Gastrocnemius medialis (tissue), 4 donors: ENCODE data around the gene CCDC92B. TPM values are rescaled to one million over a fixed set of nuclear protein-coding genes. Genes with fewer than 3 reads are reported as not detected.

Experiments used
- ATAC-seq, 2 donors: fragments of 150-250 bp; one replicate each; pipeline ENCODE4 v1.9.1; 2016
- DNase-seq, 2 donors: peaks; one replicate each; pipeline ENCODE4 v3.0.0-alpha.2; 2019
- H3K27ac ChIP-seq, 4 donors: fragments of 200-600 bp; sonication (generic); 1 replicate in 1 of 4; 2 replicates in 3 of 4; pipeline ENCODE4 v1.5.1; 2016 to 2018; ENCODE audit warnings: mild to moderate bottlenecking in 2 of 4, moderate library complexity in 1 of 4
- H3K27me3 ChIP-seq, 3 donors: fragments of 200-600 bp; sonication (generic) in 2 of 3; 1 replicate in 1 of 3; 2 replicates in 2 of 3; pipeline versions ENCODE4 v1.5.1 to v1.6.0; 2016 to 2019; ENCODE audit warnings: mild to moderate bottlenecking in 1 of 3, moderate library complexity in 1 of 3
- H3K36me3 ChIP-seq, 2 donors: fragments of 200-600 bp; sonication (generic) in 1 of 2; one replicate each; pipeline ENCODE4 v1.5.1; 2017 to 2018
- H3K4me1 ChIP-seq, 2 donors: fragments of 200-600 bp; sonication (generic) in 1 of 2; one replicate each; pipeline ENCODE4 v1.5.1; 2016 to 2017; ENCODE audit warnings: mild to moderate bottlenecking in 2 of 2
- H3K4me3 ChIP-seq, 4 donors: fragments of 200-600 bp; sonication (generic) in 3 of 4; 1 replicate in 1 of 4; 2 replicates in 3 of 4; pipeline ENCODE4 v1.5.1; 2016 to 2019; ENCODE audit warnings: mild to moderate bottlenecking in 2 of 4
- H3K9me3 ChIP-seq, 3 donors: fragments of 200-600 bp; sonication (generic) in 2 of 3; 1 replicate in 1 of 3; 2 replicates in 2 of 3; pipeline ENCODE4 v1.5.1; 2016 to 2019
- CTCF ChIP-seq, 5 experiments: fragments of 450-650 bp in 3 of 5; fragments of 200-600 bp in 2 of 5; sonication (generic) in 2 of 5; IDR thresholded peaks in 4 of 5; conservative IDR thresholded peaks in 1 of 5; 1 replicate in 4 of 5; 2 replicates in 1 of 5; pipeline ENCODE4 v1.5.1; 2016 to 2019; ENCODE audit warnings: antibody characterized with exemption in 5 of 5, mild to moderate bottlenecking in 3 of 5, moderate library complexity in 3 of 5
- POLR2A ChIP-seq, 2 donors: fragments of 450-650 bp; IDR thresholded peaks; one replicate each; pipeline ENCODE4 v1.6.1; 2017; ENCODE audit warnings: antibody characterized with exemption in 2 of 2, mild to moderate bottlenecking in 2 of 2, moderate library complexity in 2 of 2
- in situ Hi-C, 4 donors: fragments of 200-750 bp; cut with MboI; loops; one replicate each; pipeline versions ENCODE4 v1.15.0 to v1.8.0; 2017; ENCODE audit warnings: low sequenced_read_pairs in 4 of 4
- intact Hi-C: fragments of 100-400 bp; cut with DNase I; formaldehyde crosslinking; loops from one replicate; pipeline ENCODE4 v1.15.1; 2023; ENCODE audit warnings: low total_unique reads
- total RNA-seq, 4 donors: library from RNA; depleted of rRNA; stranded (reverse); fragments of >200 nt; gene quantifications; one replicate each; pipeline versions ENCODE4 v1.1.0 to v1.2.3, GENCODE V29; 2016

CCDC92B gene
- total RNA-seq, 4 donors from 2014 or later: not detected

DNA sequence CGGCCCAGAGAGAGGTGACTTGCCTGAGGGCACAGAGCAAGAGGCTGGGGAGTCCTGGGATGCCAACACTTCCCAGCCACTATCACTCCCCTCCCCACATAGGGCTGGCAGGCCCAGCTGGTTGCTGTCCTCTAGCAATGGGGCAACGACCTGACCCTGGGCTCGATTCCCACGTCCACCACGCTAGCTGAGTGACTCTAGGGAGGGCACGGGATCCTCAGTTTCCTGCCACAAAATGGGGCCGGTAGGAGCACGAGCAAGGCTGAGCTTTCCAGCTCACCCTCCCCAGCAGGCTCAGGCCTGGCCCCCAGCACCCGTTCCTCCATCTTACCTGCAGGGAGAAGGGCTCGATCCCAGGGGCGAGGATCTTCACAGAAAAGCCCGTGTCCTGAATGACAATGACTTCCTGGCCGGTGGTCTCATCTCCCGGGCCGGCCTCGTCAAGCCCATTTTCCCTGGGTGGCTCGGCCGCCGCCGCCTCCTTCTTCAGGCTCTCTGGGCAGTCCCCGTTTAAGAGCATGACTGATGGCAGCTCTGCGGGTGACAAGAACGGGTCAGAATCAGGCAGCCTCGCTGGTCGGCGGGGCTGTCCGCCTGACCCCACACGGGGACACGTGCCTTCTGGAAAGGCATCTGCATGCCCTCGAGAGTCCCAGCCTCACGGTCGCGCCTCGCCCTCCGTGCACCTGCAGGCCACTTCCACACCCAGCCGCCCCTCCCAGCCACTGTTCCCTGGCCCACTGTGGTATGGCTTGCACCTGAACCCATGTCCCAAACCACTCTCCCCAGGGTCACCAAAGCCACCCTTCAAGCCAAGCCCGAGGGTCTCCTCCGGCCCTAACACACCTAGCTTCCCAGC, 45.2 kb downstream of the CCDC92B start:
- Histone ChIP-seq H3K27me3 (no peaks in the 10 kb centered on the region), H3K36me3 (peaks cover 0 to 39% of the 10 kb centered on the region in 2 donors), H3K27ac (peak overlapping the region; percentile 42 to 98 (median 96)), H3K4me1 (peaks cover 39 to 48% of the 10 kb centered on the region in 2 donors), H3K4me3 (no peak overlapping the region), H3K9me3 (no peaks in the 10 kb centered on the region)
- in situ Hi-C loops (loop anchor here in 1 of 4 donors (25.0 kb wide), 1 partner anchor 292 kb away; the partner anchor contains the start of gene MNT), intact Hi-C loops (no loop called here)
- DNase-seq: peak in 1 of 2 donors; percentile 54
- TF ChIP-seq POLR2A (IDR thresholded peaks at IDR 0.05) (no peak), CTCF (IDR thresholded peaks at IDR 0.05 in 4 of 5, conservative IDR thresholded peaks at IDR 0.05 in 1 of 5) (no peak)
- no peak for ATAC-seq

DNA sequence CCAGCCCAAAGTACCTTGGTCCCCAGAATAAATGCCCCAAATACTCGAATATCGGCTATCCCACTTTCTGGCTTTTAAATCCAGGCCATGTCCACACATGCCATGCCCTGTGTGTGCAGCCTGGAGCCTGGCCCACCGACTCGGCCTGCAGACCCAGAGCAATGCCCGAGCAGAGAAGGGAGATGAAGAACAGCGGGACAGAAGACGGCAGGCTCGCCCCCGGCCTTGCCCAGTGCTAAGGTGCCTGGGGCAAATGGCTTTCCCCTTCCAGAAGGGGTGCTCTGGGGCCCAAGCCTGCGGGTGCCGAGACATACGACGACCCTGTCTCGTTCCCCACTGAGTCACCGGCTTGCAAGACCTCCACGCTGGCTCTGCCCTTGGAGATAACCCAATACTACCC, 45.8 kb downstream of the CCDC92B start:
- H3K27me3 ChIP-seq: no peaks in the 10 kb centered on the region
- intact Hi-C loops (no loop called here), in situ Hi-C loops (loop anchor here in 1 of 4 donors (25.0 kb wide), 1 partner anchor 291 kb away; the partner anchor contains the start of gene MNT)
- no peak overlapping the region for H3K4me3 ChIP-seq
- DNase-seq (no peak), ATAC-seq (no peak)
- peaks cover 38 to 41% of the 10 kb centered on the region in 2 donors for H3K4me1 ChIP-seq
- peaks cover 0 to 41% of the 10 kb centered on the region in 2 donors for H3K36me3 ChIP-seq
- peak overlapping the region; percentile 42 to 98 (median 96) for H3K27ac ChIP-seq
- no peaks in the 10 kb centered on the region for H3K9me3 ChIP-seq
- no peak for TF ChIP-seq POLR2A (IDR thresholded peaks at IDR 0.05)
- TF ChIP-seq CTCF (IDR thresholded peaks at IDR 0.05 in 4 of 5, conservative IDR thresholded peaks at IDR 0.05 in 1 of 5): no peak

- Histone ChIP-seq H3K4me3 (no peak overlapping the region), H3K9me3 (no peaks in the 10 kb centered on the region), H3K27me3 (no peaks in the 10 kb centered on the region), H3K36me3 (peaks cover 0 to 45% of the 10 kb centered on the region in 2 donors), H3K27ac (peak overlapping the region in 3 of 4 donors; percentile 95 to 98 (median 97)), H3K4me1 (peaks cover 34 to 37% of the 10 kb centered on the region in 2 donors)
- TF ChIP-seq POLR2A (IDR thresholded peaks at IDR 0.05) (no peak), CTCF (IDR thresholded peaks at IDR 0.05 in 4 of 5, conservative IDR thresholded peaks at IDR 0.05 in 1 of 5) (no peak)
- intact Hi-C loops: no loop called here
- ATAC-seq (no peak), DNase-seq (peak in 1 of 2 donors; percentile 23)
- in situ Hi-C loops: loop anchor here in 1 of 4 donors (25.0 kb wide), 1 partner anchor 291 kb away; the partner anchor contains the start of gene MNT
Observed at GRCh38 chr17:2703181-2703580, 46.3 kb downstream of the CCDC92B start.

GRCh38 chr17:2701996-2702741, 47.3 kb downstream of the CCDC92B start:
- Histone ChIP-seq H3K9me3 (no peaks in the 10 kb centered on the region), H3K4me3 (no peak overlapping the region), H3K27ac (peak overlapping the region; percentile 29 to 98 (median 96)), H3K36me3 (peaks cover 0 to 55% of the 10 kb centered on the region in 2 donors), H3K27me3 (no peaks in the 10 kb centered on the region), H3K4me1 (peaks cover 29 to 31% of the 10 kb centered on the region in 2 donors)
- TF ChIP-seq POLR2A (IDR thresholded peaks at IDR 0.05): no peak
- no peak for TF ChIP-seq CTCF (IDR thresholded peaks at IDR 0.05 in 4 of 5, conservative IDR thresholded peaks at IDR 0.05 in 1 of 5)
- ATAC-seq: no peak
- intact Hi-C loops (no loop called here), in situ Hi-C loops (loop anchor here in 1 of 4 donors (25.0 kb wide), 1 partner anchor 290 kb away; the partner anchor contains the start of gene MNT)
- peak in 1 of 2 donors; percentile 10 for DNase-seq
